Lower lobe of right lung (tissue), 2 donors: Measurements from ENCODE around the gene EPN2. TPM values are rescaled to one million over a fixed set of nuclear protein-coding genes. Genes with fewer than 3 reads are reported as not detected.
A peak's percentile ranks its signal among the peaks of the same experiment; 100 is the strongest.

Experiments
- ATAC-seq, 2 donors: fragments of 200-7000 bp; cut with Tn5 transposase; one replicate each; pipeline ENCODE4 v1.9.1; 2020 to 2022; ENCODE audit warnings: mild to moderate bottlenecking in 2 of 2, moderate library complexity in 2 of 2
- DNase-seq: peaks from one replicate; pipeline ENCODE4 v3.0.0-alpha.2; 2020
- H3K27ac ChIP-seq: fragments of 200-600 bp; one replicate; pipeline ENCODE4 v1.8.0; 2022
- H3K27me3 ChIP-seq: fragments of 200-600 bp; one replicate; pipeline ENCODE4 v1.8.0; 2022; ENCODE audit warnings: low read depth
- H3K36me3 ChIP-seq: fragments of 200-600 bp; one replicate; pipeline ENCODE4 v1.8.0; 2022; ENCODE audit warnings: mild to moderate bottlenecking
- H3K4me1 ChIP-seq: fragments of 200-600 bp; one replicate; pipeline ENCODE4 v1.8.0; 2022
- H3K4me3 ChIP-seq: fragments of 200-600 bp; one replicate; pipeline ENCODE4 v1.8.0; 2022; ENCODE audit warnings: mild to moderate bottlenecking
- H3K9me3 ChIP-seq: fragments of 200-600 bp; one replicate; pipeline ENCODE4 v1.8.0; 2022
- intact Hi-C: fragments of 100-400 bp; cut with DNase I; formaldehyde crosslinking; loops from one replicate; pipeline ENCODE4 v1.11.0; 2022
- total RNA-seq: library from RNA; stranded (reverse); fragmentation: NEBNext Ultra II Directional; extraction: Animal tissue kit (Norgen Biotek cat#: 25700); gene quantifications from one replicate; pipeline ENCODE4 v1.2.1, GENCODE V29; 2021
- TF ChIP-seq, protein P1 (sequence below): fragments of 200-600 bp; IDR thresholded peaks from one replicate; pipeline ENCODE4 v1.8.0; 2022; ENCODE audit warnings: antibody characterized with exemption, mild to moderate bottlenecking
- donor health status: DM: no; HTN: yes; CAD: no; lungs with severe emphysema.

EPN2 gene
- total RNA-seq, 1 donor from 2014 or later: 66.2 TPM

DNA sequence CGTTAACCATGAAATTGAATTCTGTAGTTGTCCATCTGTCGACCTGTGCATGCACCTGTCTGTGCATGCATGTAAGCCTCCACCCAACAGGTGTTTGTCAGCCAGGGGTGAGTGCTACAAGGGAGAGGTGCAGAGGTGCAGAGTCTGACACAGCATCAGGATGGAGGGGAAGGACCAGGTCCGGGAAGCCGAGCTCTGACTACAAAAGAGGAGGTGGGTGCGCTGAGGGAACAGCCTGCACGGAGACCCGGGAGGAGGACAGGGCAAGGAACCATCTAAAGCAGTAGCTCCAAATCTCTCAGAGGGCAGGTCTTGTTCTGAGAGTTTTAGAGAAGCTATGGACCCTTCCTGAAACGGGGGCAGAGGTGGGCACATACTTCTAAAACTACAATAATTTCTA, 71.2 kb downstream of the EPN2 start:
- peak; percentile 23 for DNase-seq
- ATAC-seq: no peak
- Histone ChIP-seq H3K36me3 (peaks cover 20% of the 10 kb centered on the region), H3K27me3 (no peaks in the 10 kb centered on the region), H3K27ac (no peak overlapping the region), H3K4me1 (peaks cover 51% of the 10 kb centered on the region), H3K4me3 (no peak overlapping the region), H3K9me3 (no peaks in the 10 kb centered on the region)
- TF ChIP-seq, protein P1, sequence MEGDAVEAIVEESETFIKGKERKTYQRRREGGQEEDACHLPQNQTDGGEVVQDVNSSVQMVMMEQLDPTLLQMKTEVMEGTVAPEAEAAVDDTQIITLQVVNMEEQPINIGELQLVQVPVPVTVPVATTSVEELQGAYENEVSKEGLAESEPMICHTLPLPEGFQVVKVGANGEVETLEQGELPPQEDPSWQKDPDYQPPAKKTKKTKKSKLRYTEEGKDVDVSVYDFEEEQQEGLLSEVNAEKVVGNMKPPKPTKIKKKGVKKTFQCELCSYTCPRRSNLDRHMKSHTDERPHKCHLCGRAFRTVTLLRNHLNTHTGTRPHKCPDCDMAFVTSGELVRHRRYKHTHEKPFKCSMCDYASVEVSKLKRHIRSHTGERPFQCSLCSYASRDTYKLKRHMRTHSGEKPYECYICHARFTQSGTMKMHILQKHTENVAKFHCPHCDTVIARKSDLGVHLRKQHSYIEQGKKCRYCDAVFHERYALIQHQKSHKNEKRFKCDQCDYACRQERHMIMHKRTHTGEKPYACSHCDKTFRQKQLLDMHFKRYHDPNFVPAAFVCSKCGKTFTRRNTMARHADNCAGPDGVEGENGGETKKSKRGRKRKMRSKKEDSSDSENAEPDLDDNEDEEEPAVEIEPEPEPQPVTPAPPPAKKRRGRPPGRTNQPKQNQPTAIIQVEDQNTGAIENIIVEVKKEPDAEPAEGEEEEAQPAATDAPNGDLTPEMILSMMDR: no peak
- intact Hi-C loops: no loop called here

DNA sequence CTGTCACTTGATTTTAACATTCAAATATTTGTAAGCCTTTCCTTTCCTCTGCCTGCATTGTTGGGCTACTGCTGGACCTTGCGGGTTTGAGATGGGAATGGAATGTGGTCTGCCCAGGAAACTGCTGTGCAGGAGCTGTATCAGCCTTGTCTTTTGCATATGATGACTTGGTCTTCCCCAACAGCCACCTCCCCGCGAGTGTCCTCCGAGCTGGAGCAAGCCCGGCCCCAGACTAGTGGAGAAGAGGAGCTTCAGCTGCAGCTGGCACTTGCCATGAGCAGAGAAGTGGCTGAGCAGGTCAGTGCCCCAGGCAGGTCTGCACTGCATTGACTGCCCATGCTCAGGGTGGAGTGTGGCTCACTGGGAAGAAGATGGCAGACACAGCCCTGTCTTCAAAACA, 72.5 kb downstream of the EPN2 start:
- Histone ChIP-seq H3K36me3 (peaks cover 33% of the 10 kb centered on the region), H3K9me3 (no peaks in the 10 kb centered on the region), H3K27ac (no peak overlapping the region), H3K27me3 (no peaks in the 10 kb centered on the region), H3K4me3 (no peak overlapping the region), H3K4me1 (peaks cover 39% of the 10 kb centered on the region)
- peak; percentile 3 for DNase-seq
- no peak for ATAC-seq
- TF ChIP-seq, protein P1: no peak
- intact Hi-C loops: no loop called here

DNA sequence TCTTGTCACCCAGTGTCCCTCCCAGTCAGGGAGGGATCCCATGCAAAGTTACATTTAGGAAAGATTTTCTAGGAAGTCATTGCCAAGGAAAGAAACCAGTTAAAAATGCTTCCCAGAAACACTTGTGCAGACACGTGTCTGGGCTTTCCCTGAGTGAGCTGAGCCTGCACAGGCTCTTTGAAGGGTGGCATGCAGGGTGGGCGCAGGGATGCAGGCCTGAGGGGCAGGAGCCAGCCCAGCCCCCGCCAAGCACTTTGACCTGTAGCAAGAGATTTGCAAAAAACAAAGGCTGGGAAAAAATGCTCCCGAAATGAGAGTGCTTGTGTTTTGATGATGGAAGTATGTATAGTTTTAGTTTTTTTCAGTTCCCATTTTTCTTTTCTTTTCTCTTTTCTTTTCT, 73.0 kb downstream of the EPN2 start:
- no peaks in the 10 kb centered on the region for H3K27me3 ChIP-seq
- H3K4me3 ChIP-seq: no peak overlapping the region
- H3K9me3 ChIP-seq: no peaks in the 10 kb centered on the region
- intact Hi-C loops: no loop called here
- peaks cover 34% of the 10 kb centered on the region for H3K4me1 ChIP-seq
- TF ChIP-seq, protein P1: no peak
- ATAC-seq (no peak), DNase-seq (peak; percentile 10)
- H3K27ac ChIP-seq: no peak overlapping the region
- peaks cover 33% of the 10 kb centered on the region for H3K36me3 ChIP-seq

DNA sequence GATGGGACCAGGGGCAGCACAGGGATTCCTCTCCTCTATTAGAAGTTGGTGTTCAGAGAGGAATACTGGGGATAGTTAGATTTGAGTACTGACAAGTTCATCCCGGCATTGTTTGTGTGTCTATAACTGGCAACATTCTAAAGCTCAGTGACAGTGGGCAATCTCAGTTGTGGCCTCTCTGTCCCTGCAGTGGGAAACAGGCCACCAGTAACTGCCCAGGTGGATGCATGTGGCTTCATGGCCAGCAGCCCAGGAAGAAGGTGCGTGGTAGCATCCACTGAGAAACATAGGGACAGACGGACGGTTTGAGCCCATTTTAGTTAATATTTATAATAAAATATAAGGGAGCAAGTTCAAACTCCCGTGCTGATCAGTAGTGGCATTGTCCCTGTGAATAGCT, 73.8 kb downstream of the EPN2 start:
- intact Hi-C loops: no loop called here
- no peaks in the 10 kb centered on the region for H3K27me3 ChIP-seq

DNA sequence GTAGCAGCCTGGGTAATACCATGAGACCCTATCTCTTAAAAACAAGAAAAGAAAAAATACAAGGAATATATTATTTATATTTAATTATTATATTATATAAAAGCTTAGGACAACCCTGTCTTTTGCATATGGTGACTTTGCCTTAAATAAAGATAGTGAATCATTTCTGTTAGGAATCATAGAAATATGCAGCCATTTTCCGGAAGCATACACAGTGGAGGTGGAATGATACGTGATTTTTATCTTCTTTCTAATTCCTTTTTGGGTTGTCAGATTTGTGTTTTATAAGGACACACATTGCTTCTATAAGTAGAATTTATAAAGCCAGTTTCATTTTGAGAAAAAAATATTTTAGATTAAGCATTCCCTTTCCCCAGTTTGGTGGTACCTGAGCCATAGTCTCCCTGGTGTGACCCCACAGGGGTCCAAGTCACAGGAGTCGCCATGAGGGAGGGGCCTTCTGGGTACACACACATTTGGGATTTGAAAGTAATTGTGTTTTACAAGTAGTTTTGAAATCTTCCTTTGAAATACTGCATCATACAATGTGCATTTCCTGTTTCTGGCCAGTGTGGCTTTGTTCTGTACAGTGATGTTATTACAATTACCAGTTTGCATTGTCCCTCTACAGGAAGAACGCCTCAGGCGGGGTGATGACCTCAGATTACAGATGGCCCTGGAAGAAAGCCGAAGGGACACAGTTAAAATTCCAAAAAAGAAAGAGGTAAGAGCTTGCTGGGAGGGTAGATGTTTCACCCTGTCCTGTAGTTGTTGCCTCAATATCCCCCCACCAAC, 74.5 kb downstream of the EPN2 start:
- ATAC-seq (peak; percentile 49 to 55), DNase-seq (peak; percentile 37)
- Histone ChIP-seq H3K4me3 (no peak overlapping the region), H3K36me3 (peaks cover 44% of the 10 kb centered on the region), H3K27ac (peak overlapping the region; percentile 74), H3K4me1 (peaks cover 19% of the 10 kb centered on the region), H3K27me3 (no peaks in the 10 kb centered on the region), H3K9me3 (no peaks in the 10 kb centered on the region)
- intact Hi-C loops: no loop called here
- TF ChIP-seq, protein P1: no peak

More for the DNA sequence above, 73.8 kb downstream of the EPN2 start:
- peak overlapping the region; percentile 74 for H3K27ac ChIP-seq
- no peaks in the 10 kb centered on the region for H3K9me3 ChIP-seq
- TF ChIP-seq, protein P1: no peak
- H3K4me3 ChIP-seq: no peak overlapping the region
- H3K4me1 ChIP-seq: peaks cover 25% of the 10 kb centered on the region
- ATAC-seq (no peak), DNase-seq (no peak)
- peaks cover 39% of the 10 kb centered on the region for H3K36me3 ChIP-seq
